HCT116 (cell line): ENCODE results near the gene SAP130.

Source experiments
- EGR1 ChIP-seq: IDR thresholded peaks from 2 replicates; pipeline ENCODE4 v1.6.1; 2012; ENCODE audit warnings: low read depth
- EZH2 ChIP-seq: fragments of 200-600 bp; sonication (generic); IDR thresholded peaks from 2 replicates; pipeline ENCODE4 v1.6.1; 2017; ENCODE audit warnings: antibody characterized with exemption, mixed run types
- POLR2A ChIP-seq: IDR thresholded peaks from 2 replicates; pipeline ENCODE4 v1.7.0; 2011; ENCODE audit warnings: borderline replicate concordance; ENCODE audit not compliant: insufficient read depth, insufficient read length; ENCODE audit errors: extremely low read depth
- SIN3A ChIP-seq: IDR thresholded peaks from 2 replicates; pipeline ENCODE4 v1.6.1; 2012; ENCODE audit warnings: low read depth
- SP1 ChIP-seq: IDR thresholded peaks from 2 replicates; pipeline ENCODE4 v1.6.1; 2012; ENCODE audit warnings: low read depth
- YY1 ChIP-seq: IDR thresholded peaks from 2 replicates; pipeline ENCODE4 v1.6.1; 2011; ENCODE audit warnings: low read length, low read depth, moderate library complexity, mild to moderate bottlenecking; ENCODE audit not compliant: insufficient replicate concordance; ENCODE audit errors: extremely low read depth
- ZBTB33 ChIP-seq: IDR thresholded peaks from 2 replicates; pipeline ENCODE4 v1.6.1; 2011; ENCODE audit warnings: mild to moderate bottlenecking, low read length, moderate library complexity; ENCODE audit not compliant: insufficient replicate concordance; ENCODE audit errors: extremely low read depth
- ZNF274 ChIP-seq: fragments of 200-500 bp; sonication (Bioruptor generic); IDR thresholded peaks from 2 replicates; pipeline ENCODE4 v1.6.1; 2014; ENCODE audit warnings: mild to moderate bottlenecking, low read depth, low read length, inconsistent platforms
- TF ChIP-seq, protein P1 (sequence below), 3 experiments: fragments of 200-600 bp in 1 of 3; sonication (generic) in 1 of 3; IDR thresholded peaks in 2 of 3; conservative IDR thresholded peaks in 1 of 3; 2 replicates each; pipeline ENCODE4 v1.5.1; 2012 to 2017; ENCODE audit warnings: low read depth in 2 of 3, low read length in 2 of 3, antibody characterized with exemption in 1 of 3, borderline replicate concordance in 1 of 3, control low read depth in 1 of 3, mild to moderate bottlenecking in 1 of 3, mixed read lengths in 1 of 3, mixed run types in 1 of 3, moderate library complexity in 1 of 3; ENCODE audit not compliant: insufficient read depth in 1 of 3
- TF ChIP-seq, protein P2 (sequence below): IDR thresholded peaks from 2 replicates; pipeline ENCODE4 v1.6.1; 2012; ENCODE audit warnings: low read depth

GRCh38 chr2:128004509-128004908 is 23.4 kb downstream of the SAP130 start:
- TF ChIP-seq, protein P1, sequence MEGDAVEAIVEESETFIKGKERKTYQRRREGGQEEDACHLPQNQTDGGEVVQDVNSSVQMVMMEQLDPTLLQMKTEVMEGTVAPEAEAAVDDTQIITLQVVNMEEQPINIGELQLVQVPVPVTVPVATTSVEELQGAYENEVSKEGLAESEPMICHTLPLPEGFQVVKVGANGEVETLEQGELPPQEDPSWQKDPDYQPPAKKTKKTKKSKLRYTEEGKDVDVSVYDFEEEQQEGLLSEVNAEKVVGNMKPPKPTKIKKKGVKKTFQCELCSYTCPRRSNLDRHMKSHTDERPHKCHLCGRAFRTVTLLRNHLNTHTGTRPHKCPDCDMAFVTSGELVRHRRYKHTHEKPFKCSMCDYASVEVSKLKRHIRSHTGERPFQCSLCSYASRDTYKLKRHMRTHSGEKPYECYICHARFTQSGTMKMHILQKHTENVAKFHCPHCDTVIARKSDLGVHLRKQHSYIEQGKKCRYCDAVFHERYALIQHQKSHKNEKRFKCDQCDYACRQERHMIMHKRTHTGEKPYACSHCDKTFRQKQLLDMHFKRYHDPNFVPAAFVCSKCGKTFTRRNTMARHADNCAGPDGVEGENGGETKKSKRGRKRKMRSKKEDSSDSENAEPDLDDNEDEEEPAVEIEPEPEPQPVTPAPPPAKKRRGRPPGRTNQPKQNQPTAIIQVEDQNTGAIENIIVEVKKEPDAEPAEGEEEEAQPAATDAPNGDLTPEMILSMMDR (IDR thresholded peaks at IDR 0.05 in 2 of 3, conservative IDR thresholded peaks at IDR 0.05 in 1 of 3; ENCODE audit: borderline replicate concordance in 1 of 3, insufficient read depth in 1 of 3, low read depth in 2 of 3, low read length in 2 of 3), result no peak
- TF ChIP-seq EZH2 (no peak), EGR1 (no peak), POLR2A (no peak), YY1 (no peak), ZBTB33 (no peak), SIN3A (no peak), ZNF274 (no peak), SP1 (no peak)
- TF ChIP-seq, protein P2, sequence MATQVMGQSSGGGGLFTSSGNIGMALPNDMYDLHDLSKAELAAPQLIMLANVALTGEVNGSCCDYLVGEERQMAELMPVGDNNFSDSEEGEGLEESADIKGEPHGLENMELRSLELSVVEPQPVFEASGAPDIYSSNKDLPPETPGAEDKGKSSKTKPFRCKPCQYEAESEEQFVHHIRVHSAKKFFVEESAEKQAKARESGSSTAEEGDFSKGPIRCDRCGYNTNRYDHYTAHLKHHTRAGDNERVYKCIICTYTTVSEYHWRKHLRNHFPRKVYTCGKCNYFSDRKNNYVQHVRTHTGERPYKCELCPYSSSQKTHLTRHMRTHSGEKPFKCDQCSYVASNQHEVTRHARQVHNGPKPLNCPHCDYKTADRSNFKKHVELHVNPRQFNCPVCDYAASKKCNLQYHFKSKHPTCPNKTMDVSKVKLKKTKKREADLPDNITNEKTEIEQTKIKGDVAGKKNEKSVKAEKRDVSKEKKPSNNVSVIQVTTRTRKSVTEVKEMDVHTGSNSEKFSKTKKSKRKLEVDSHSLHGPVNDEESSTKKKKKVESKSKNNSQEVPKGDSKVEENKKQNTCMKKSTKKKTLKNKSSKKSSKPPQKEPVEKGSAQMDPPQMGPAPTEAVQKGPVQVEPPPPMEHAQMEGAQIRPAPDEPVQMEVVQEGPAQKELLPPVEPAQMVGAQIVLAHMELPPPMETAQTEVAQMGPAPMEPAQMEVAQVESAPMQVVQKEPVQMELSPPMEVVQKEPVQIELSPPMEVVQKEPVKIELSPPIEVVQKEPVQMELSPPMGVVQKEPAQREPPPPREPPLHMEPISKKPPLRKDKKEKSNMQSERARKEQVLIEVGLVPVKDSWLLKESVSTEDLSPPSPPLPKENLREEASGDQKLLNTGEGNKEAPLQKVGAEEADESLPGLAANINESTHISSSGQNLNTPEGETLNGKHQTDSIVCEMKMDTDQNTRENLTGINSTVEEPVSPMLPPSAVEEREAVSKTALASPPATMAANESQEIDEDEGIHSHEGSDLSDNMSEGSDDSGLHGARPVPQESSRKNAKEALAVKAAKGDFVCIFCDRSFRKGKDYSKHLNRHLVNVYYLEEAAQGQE, result no peak
